GM12891 (cell line): ENCODE results near the gene PLAAT4.
"Not testable (repeated sequence)": the region's sequence is repeated elsewhere in the genome, so short reads cannot be mapped to it uniquely, and the experiment has no call there.

Experiments
- PAX5 ChIP-seq: IDR thresholded peaks from 2 replicates; pipeline ENCODE4 v1.6.1; 2011; ENCODE audit warnings: low read length, moderate library complexity, mild to moderate bottlenecking; ENCODE audit not compliant: insufficient read depth, severe bottlenecking
- POLR2A ChIP-seq: IDR thresholded peaks from 2 replicates; pipeline ENCODE4 v1.6.1; 2011; ENCODE audit warnings: low read depth, low read length, control low read depth
- POLR2AphosphoS5 ChIP-seq: IDR thresholded peaks from 2 replicates; pipeline ENCODE4 v1.6.1; 2011; ENCODE audit warnings: low read depth, low read length, control low read depth
- POU2F2 ChIP-seq: IDR thresholded peaks from 2 replicates; pipeline ENCODE4 v1.6.1; 2011; ENCODE audit warnings: low read depth, mild to moderate bottlenecking, control low read depth, low read length, moderate library complexity
- SPI1 ChIP-seq: IDR thresholded peaks from 2 replicates; pipeline ENCODE4 v1.6.1; 2011; ENCODE audit warnings: low read depth, low read length, control low read depth
- TAF1 ChIP-seq: IDR thresholded peaks from 2 replicates; pipeline ENCODE4 v1.6.1; 2011; ENCODE audit warnings: low read depth, low read length, control low read depth

DNA sequence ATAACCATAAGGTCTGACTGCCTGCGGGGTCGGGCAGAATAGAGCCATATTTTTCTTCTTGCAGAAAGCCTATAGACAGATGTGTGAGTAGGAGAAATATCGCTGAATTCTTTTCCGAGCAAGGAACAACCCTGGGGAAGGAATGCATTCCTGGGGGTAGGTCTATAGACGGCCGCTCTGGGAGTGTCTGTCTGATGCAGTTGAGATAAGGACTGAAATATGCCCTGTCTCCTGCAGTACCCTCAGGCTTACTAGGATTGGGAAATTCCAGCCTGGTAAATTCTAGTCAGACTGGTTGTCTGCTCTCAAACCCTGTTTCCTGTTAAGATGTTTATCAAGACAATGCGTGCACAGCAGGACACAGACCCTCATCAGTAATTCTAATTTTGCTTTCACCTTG, 44.6 kb downstream of the PLAAT4 start:
- TF ChIP-seq POLR2A, POLR2AphosphoS5, POU2F2, PAX5, TAF1, SPI1: not testable (repeated sequence)
